Smooth muscle cell (in vitro differentiated cells): Measurements from ENCODE around the gene TMEM169. TPM values are rescaled to one million over a fixed set of nuclear protein-coding genes. Genes with fewer than 3 reads are reported as not detected.

Source experiments
- DNase-seq: peaks from one replicate; lab custom pipeline; 2025; ENCODE audit not compliant: unreplicated experiment; lab: John Stamatoyannopoulos, UW
- H2AFZ ChIP-seq: fragments of 200-600 bp; sonication (generic); 2 replicates; pipeline ENCODE4 v1.6.0; 2016; ENCODE audit warnings: antibody characterized with exemption, low read depth, mild to moderate bottlenecking
- H3F3A ChIP-seq: fragments of 200-600 bp; sonication (generic); 2 replicates; pipeline ENCODE4 v1.6.0; 2017; ENCODE audit warnings: antibody characterized with exemption, low read depth
- H3K27ac ChIP-seq: fragments of 200-600 bp; sonication (generic); 2 replicates; pipeline ENCODE4 v1.5.1; 2016; ENCODE audit warnings: low read depth, mild to moderate bottlenecking
- H3K27me3 ChIP-seq: fragments of 200-600 bp; sonication (generic); 2 replicates; pipeline ENCODE4 v1.6.1; 2016; ENCODE audit warnings: low read depth, mild to moderate bottlenecking
- H3K36me3 ChIP-seq: fragments of 200-600 bp; sonication (generic); 2 replicates; pipeline ENCODE4 v1.5.1; 2016; ENCODE audit warnings: low read depth
- H3K4me1 ChIP-seq: fragments of 200-600 bp; sonication (generic); 2 replicates; pipeline ENCODE4 v1.5.1; 2016; ENCODE audit warnings: low read depth
- H3K4me2 ChIP-seq: fragments of 200-600 bp; sonication (generic); 2 replicates; pipeline ENCODE4 v1.6.0; 2016; ENCODE audit warnings: mild to moderate bottlenecking
- H3K4me3 ChIP-seq: fragments of 200-600 bp; sonication (generic); 2 replicates; pipeline ENCODE4 v1.5.1; 2016; ENCODE audit warnings: mild to moderate bottlenecking
- H3K79me2 ChIP-seq: fragments of 200-600 bp; sonication (generic); 2 replicates; pipeline ENCODE4 v1.6.0; 2016; ENCODE audit warnings: low read depth, mild to moderate bottlenecking
- H3K9ac ChIP-seq: fragments of 200-600 bp; sonication (generic); 2 replicates; pipeline ENCODE4 v1.6.0; 2016; ENCODE audit warnings: low read depth
- H3K9me3 ChIP-seq: fragments of 200-600 bp; sonication (generic); replicated peaks from 2 replicates; pipeline ENCODE4 v1.5.1; 2016; ENCODE audit warnings: low read depth
- H4K20me1 ChIP-seq: fragments of 200-600 bp; sonication (generic); 2 replicates; pipeline ENCODE4 v1.6.0; 2016; ENCODE audit warnings: low read depth
- WGBS: methylation state at CpG from one replicate; pipeline ENCODE4 v1.1.7; 2016; ENCODE audit warnings: low lambda C conversion rate; 5-methylcytosine and 5-hydroxymethylcytosine counted together
- polyA plus RNA-seq: library from polyadenylated mRNA; unstranded; fragments of >200 nt; fragmentation: Nextera tagmentation; extraction: Ambion mirVana; gene quantifications from 2 replicates; pipeline ENCODE4 v1.2.1, GENCODE V29; 2016
- total RNA-seq: library from RNA; depleted of rRNA; stranded (reverse); fragments of >200 nt; gene quantifications from 2 replicates; pipeline ENCODE4 v1.2.3, GENCODE V29; 2014
- TF ChIP-seq, protein P1 (sequence below): fragments of 200-600 bp; sonication (generic); IDR thresholded peaks from 2 replicates; pipeline ENCODE4 v1.5.1; 2017; ENCODE audit warnings: borderline replicate concordance, mild to moderate bottlenecking, antibody characterized with exemption; ENCODE audit not compliant: insufficient read depth, poor library complexity, severe bottlenecking

Gene TMEM169
- total and polyA plus RNA-seq, 2 experiments from 2014 or later = 3.6 to 5.7 TPM

GRCh38 chr2:216073773-216074172 is 7.9 kb upstream of the TMEM169 start:
- no peak overlapping the region for H3K4me3 ChIP-seq
- no peaks in the 10 kb centered on the region for H3K9me3 ChIP-seq
- H3K27me3 ChIP-seq = no peaks in the 10 kb centered on the region
- H3F3A ChIP-seq = no peaks in the 10 kb centered on the region
- H3K79me2 ChIP-seq = no peaks in the 10 kb centered on the region
- no peak overlapping the region for H3K9ac ChIP-seq
- no peaks in the 10 kb centered on the region for H3K4me1 ChIP-seq
- H2AFZ ChIP-seq = no peak overlapping the region
- no peaks in the 10 kb centered on the region for H4K20me1 ChIP-seq
- H3K4me2 ChIP-seq = no peak overlapping the region
- DNase-seq = no peak
- H3K36me3 ChIP-seq = no peaks in the 10 kb centered on the region
- TF ChIP-seq, protein P1, sequence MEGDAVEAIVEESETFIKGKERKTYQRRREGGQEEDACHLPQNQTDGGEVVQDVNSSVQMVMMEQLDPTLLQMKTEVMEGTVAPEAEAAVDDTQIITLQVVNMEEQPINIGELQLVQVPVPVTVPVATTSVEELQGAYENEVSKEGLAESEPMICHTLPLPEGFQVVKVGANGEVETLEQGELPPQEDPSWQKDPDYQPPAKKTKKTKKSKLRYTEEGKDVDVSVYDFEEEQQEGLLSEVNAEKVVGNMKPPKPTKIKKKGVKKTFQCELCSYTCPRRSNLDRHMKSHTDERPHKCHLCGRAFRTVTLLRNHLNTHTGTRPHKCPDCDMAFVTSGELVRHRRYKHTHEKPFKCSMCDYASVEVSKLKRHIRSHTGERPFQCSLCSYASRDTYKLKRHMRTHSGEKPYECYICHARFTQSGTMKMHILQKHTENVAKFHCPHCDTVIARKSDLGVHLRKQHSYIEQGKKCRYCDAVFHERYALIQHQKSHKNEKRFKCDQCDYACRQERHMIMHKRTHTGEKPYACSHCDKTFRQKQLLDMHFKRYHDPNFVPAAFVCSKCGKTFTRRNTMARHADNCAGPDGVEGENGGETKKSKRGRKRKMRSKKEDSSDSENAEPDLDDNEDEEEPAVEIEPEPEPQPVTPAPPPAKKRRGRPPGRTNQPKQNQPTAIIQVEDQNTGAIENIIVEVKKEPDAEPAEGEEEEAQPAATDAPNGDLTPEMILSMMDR = no peak
- H3K27ac ChIP-seq = no peak overlapping the region

- Histone ChIP-seq H3K36me3 (no peaks in the 10 kb centered on the region), H3K4me1 (no peaks in the 10 kb centered on the region), H4K20me1 (no peaks in the 10 kb centered on the region), H3K27me3 (no peaks in the 10 kb centered on the region), H2AFZ (no peak overlapping the region), H3K9ac (no peak overlapping the region), H3K9me3 (no peaks in the 10 kb centered on the region), H3K4me3 (no peak overlapping the region), H3F3A (no peaks in the 10 kb centered on the region), H3K27ac (no peak overlapping the region), H3K4me2 (no peak overlapping the region), H3K79me2 (no peaks in the 10 kb centered on the region)
- TF ChIP-seq, protein P1 = no peak
- WGBS = 81% methylated on average over 1 of the region's 1 CpG
- DNase-seq = no peak
Observed at GRCh38 chr2:216074380-216074779, 7.3 kb upstream of the TMEM169 start.

- Histone ChIP-seq H3K9ac (no peak overlapping the region), H2AFZ (no peak overlapping the region), H3K9me3 (no peaks in the 10 kb centered on the region), H3F3A (no peaks in the 10 kb centered on the region), H3K4me3 (no peak overlapping the region), H3K27ac (no peak overlapping the region), H3K36me3 (no peaks in the 10 kb centered on the region), H4K20me1 (no peaks in the 10 kb centered on the region), H3K79me2 (no peaks in the 10 kb centered on the region), H3K27me3 (no peaks in the 10 kb centered on the region), H3K4me2 (no peak overlapping the region), H3K4me1 (no peaks in the 10 kb centered on the region)
- 67% methylated on average over 1 of the region's 1 CpG for WGBS
- TF ChIP-seq, protein P1 = no peak
- DNase-seq = no peak
Observed at GRCh38 chr2:216074794-216075193, 6.9 kb upstream of the TMEM169 start.
